Esophagus squamous epithelium (tissue), 4 donors: ENCODE data around the gene DOK6.

Source experiments
- POLR2A ChIP-seq, 4 donors: fragments of 450-650 bp; IDR thresholded peaks; one replicate each; pipeline ENCODE4 v1.6.1; 2017; ENCODE audit warnings: antibody characterized with exemption in 4 of 4, mild to moderate bottlenecking in 4 of 4, moderate library complexity in 3 of 4
- TF ChIP-seq, protein P1 (sequence below), 6 experiments: fragments of 450-650 bp in 4 of 6; fragments of 200-600 bp in 2 of 6; sonication (generic) in 2 of 6; IDR thresholded peaks; one replicate each; pipeline ENCODE4 v1.5.1; 2016 to 2019; ENCODE audit warnings: antibody characterized with exemption in 6 of 6, mild to moderate bottlenecking in 4 of 6, moderate library complexity in 4 of 6

DNA sequence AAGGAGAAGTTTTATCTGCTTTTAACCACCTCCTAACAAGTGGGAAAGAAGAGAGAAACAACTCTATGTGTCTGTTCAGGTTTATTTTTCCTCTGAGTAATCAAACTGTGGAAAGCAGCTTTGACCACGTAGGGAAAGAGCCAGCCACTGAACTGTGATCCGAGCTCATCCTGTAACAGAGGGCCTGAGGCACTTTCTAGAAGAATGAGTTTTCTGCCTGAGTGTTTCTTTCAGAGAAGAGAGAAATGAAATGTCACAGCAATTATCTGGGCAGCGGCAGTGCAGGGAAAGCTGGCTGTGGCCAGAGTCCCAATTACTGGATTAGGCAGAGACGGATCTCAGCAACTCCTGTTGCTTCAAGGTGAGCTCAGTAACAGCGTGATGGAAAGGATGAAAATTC, 395.1 kb downstream of the DOK6 start:
- TF ChIP-seq, protein P1, sequence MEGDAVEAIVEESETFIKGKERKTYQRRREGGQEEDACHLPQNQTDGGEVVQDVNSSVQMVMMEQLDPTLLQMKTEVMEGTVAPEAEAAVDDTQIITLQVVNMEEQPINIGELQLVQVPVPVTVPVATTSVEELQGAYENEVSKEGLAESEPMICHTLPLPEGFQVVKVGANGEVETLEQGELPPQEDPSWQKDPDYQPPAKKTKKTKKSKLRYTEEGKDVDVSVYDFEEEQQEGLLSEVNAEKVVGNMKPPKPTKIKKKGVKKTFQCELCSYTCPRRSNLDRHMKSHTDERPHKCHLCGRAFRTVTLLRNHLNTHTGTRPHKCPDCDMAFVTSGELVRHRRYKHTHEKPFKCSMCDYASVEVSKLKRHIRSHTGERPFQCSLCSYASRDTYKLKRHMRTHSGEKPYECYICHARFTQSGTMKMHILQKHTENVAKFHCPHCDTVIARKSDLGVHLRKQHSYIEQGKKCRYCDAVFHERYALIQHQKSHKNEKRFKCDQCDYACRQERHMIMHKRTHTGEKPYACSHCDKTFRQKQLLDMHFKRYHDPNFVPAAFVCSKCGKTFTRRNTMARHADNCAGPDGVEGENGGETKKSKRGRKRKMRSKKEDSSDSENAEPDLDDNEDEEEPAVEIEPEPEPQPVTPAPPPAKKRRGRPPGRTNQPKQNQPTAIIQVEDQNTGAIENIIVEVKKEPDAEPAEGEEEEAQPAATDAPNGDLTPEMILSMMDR (IDR thresholded peaks at IDR 0.05): no peak
- TF ChIP-seq POLR2A (IDR thresholded peaks at IDR 0.05): no peak
